NCI-H2029 (cell line): Measurements from ENCODE around the gene LCE3E.
"Not testable (repeated sequence)": the region's sequence is repeated elsewhere in the genome, so short reads cannot be mapped to it uniquely, and the experiment has no call there.

Source experiments
- DNase-seq: peaks from one replicate; lab custom pipeline; 2025; lab: John Stamatoyannopoulos, UW

Gene LCE3E, protein sequence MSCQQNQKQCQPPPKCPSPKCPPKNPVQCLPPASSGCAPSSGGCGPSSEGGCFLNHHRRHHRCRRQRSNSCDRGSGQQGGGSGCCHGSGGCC

GRCh38 chr1:152566681-152567080 lies at the start of gene LCE3E:
TSS of gene LCE3E (minus strand) at chr1:152566780. CDS start at chr1:152566208, 572 bp downstream.
- DNase-seq = no peak

DNA sequence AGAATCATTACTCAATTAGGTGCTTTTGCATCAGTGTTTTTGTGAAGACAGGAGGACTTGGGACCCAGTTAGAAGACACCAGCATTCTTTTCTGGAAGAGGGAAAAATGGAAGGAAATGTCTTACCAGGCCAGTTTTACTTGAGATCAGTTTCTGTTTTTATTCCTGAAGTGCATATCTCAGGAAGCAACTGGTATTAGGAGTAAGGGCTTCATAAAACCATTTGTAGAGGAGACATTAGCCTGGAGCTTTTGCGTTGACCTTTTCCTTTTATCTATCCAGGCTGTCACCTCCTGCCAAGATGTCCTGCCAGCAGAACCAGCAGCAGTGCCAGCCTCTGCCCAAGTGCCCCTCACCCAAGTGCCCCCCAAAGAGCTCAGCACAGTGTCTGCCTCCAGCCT lies 46.9 kb upstream of the LCE3E start, which contains the start of gene LCE3B:
TSS of gene LCE3B (plus strand) at position 301 of the 400 bp plus-strand sequence. CDS start at position 301, 0 bp downstream.
- DNase-seq = no peak

- DNase-seq = no peak
Observed at GRCh38 chr1:152599934-152600333, 33.4 kb upstream of the LCE3E start, which contains the start of gene LCE3C. TSS of gene LCE3C (plus strand) at chr1:152600234. CDS start at chr1:152600732, 498 bp downstream.

- no peak for DNase-seq
Observed at GRCh38 chr1:152596986-152597385, 30.4 kb upstream of the LCE3E start.

GRCh38 chr1:152585586-152585985 lies 19.0 kb upstream of the LCE3E start:
- no peak for DNase-seq

DNA sequence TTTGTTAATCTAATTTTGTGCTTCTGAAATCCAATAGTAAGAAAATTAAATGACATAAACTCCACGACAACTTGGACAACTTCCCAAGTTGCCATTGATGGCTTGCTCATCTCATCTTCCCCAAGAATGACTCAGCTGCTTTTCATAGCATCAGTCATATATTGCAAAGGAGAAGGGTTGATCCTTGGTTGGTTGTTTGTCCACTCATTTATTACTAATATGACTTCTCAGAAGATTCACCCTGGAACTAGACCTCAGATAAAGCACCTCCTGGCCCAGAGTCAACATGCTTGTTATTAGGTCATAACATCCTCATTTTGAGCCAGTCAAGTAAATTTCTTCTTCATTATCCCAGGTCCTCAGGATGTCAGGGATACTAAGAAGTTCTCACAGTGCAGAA lies 16.1 kb upstream of the LCE3E start:
- no peak for DNase-seq

DNA sequence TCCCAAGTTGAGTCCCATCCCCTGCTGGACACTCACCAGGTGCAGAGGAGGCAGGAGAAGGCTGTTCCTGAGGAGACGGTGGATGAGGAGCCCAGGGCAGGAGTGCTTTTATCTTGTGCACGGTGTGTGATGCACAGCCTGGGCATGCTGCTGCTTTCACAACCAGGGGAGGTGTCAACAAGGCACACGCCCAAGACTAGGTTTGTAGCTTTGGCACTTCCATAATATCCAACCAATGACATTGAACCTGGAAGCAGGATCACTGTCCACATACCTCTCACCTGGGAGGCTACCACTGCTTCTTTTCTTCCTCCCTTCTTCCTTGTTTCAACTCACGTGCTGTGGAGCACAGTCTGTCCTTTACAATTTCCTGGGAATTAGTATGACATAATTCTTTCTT lies 13.9 kb upstream of the LCE3E start, which contains the start of gene LCE3D:
TSS of gene LCE3D (minus strand) at position 84 of the 400 bp plus-strand sequence. CDS start 580 bp downstream, outside the sequence.
- no peak for DNase-seq

DNA sequence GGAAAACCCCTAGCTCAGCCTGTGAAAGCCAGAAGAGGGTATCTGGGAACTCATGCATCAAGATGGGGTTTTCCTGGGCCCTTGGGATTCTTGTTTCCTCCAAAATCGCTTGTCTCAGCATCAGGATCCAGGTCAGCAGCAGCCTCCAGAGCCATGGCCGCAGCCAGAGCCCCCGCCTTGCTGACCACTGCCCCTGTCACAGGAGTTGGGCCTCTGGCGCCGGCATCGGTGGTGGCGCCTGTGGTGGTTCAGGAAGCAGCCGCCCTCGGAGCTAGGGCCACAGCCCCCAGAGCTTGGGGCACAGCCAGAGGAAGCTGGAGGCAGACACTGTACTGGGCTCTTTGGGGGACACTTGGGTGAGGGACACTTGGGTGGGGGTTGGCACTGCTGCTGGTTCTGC lies 12.9 kb upstream of the LCE3E start:
- not testable (repeated sequence) for DNase-seq

GRCh38 chr1:152577168-152577567 lies 10.6 kb upstream of the LCE3E start:
- DNase-seq = no peak

DNA sequence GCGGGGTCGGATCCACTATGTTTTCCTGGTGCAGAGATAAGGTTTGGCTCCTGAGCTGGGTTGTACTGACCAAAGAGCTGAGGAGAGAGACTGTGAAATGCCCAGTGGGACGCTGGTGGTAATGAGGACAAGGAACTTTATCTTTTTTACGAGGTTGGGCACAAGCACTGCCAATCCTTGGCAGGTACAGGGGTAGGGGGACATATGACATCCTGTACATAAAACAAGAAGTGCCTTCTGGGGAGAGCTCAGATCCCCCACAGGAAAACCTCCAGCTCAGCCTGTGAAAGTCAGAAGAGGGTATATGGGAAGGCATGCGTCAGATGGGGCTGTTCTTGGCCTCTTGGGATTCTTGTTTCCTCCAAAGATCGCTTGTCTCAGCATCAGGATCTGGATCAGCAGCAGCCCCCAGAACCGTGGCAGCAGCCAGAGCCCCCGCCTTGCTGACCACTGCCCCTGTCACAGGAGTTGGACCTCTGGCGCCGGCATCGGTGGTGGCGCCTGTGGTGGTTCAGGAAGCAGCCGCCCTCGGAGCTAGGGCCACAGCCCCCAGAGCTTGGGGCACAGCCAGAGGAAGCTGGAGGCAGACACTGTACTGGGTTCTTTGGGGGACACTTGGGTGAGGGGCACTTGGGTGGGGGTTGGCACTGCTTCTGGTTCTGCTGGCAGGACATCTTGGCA lies 905 bp downstream of the LCE3E start:
- no peak for DNase-seq

GRCh38 chr1:152565115-152565514 lies 1.5 kb downstream of the LCE3E start:
- no peak for DNase-seq

DNA sequence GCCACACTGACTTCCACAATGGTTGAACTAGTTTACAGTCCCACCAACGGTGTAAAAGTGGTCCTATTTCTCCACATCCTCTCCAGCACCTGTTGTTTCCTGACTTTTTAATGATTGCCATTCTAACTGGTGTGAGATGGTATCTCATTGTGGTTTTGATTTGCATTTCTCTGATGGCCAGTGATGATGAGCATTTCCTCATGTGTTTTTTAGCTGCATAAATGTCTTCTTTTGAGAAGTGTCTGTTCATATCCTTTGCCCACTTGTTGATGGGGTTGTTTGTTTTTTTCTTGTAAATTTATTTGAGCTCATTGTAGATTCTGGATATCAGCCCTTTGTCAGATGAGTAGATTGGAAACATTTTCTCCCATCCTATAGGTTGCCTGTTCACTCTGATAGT lies 18.2 kb downstream of the LCE3E start:
- DNase-seq = not testable (repeated sequence)

DNA sequence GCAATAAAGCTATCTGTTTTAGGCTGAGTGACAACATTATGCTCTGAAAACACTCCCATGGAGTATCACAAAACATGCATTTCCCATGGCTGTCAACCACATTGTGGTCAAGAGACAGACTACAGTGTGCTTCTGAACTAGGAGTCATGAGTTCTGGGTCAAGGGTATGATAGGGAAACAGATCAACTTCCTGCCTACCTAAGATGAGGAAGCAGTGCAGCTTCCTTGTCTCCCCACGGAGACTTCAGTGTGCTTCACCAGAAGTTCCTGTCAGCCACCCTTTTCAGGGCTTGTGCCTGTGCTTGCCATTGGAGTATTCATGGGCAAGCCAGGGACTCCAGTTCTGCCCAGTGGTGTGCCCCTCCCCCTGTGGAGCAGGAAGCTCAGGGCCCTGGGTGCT lies 19.9 kb downstream of the LCE3E start:
- no peak for DNase-seq

- no peak for DNase-seq
Observed at GRCh38 chr1:152543820-152544219, 22.8 kb downstream of the LCE3E start.

DNA sequence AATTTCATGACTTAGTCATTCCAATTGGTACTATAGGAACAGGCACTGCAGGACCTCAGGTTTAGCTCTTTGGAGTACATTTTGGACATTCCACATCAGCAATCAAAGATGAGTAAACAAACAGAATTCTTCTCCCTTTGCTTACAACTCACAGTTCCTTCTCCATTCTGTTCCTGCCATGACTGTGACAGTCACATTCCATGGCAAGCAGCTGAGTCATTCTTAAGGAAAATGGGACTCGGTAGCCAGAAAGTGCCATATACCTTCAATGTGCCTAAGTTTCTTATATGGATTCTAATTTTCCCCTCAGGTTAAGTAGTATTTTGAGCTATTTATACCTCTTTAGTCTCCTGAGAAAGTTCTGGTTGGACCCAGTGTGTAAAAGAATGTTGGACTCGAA lies 26.7 kb downstream of the LCE3E start:
- DNase-seq = no peak

DNA sequence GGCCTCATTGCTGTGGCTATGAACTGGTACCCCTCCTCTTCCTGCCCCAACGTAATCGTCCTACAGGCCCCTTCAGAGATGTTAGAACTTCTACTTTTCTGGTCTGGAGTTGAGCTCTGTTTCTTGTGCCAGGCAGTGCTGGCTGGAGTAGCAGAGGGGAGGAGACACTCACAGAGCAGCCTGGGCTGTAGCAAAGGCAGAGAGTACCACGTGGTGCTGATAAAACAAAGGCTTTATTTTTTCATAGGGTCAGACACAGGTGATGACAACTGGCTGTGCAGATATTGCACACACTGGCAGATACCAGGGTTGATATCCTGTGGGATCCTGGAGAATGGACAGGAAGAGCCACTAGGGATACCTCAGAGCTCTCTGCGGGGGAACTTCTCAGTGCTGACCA lies 29.1 kb downstream of the LCE3E start:
- no peak for DNase-seq

DNA sequence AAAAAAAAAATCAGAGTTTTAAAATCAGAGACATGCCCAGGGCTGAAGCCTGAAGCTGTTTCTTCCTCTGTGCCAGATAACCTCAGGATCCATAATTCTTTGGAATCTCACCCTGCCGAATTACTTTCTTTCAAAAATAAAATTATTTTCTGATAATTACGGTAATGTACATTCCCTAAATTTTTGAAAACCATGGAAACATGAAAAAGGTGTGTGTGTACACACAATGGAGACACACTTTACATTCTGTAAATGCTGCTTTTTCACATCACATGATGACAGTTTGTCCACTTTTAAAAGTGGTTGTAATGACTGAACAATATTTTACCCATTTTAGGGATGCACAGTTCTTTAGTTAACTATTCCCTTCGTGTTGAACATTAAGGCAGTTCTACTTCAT lies 30.8 kb downstream of the LCE3E start:
- no peak for DNase-seq

- DNase-seq = no peak
Observed at GRCh38 chr1:152533327-152533938, 33.1 kb downstream of the LCE3E start.

DNA sequence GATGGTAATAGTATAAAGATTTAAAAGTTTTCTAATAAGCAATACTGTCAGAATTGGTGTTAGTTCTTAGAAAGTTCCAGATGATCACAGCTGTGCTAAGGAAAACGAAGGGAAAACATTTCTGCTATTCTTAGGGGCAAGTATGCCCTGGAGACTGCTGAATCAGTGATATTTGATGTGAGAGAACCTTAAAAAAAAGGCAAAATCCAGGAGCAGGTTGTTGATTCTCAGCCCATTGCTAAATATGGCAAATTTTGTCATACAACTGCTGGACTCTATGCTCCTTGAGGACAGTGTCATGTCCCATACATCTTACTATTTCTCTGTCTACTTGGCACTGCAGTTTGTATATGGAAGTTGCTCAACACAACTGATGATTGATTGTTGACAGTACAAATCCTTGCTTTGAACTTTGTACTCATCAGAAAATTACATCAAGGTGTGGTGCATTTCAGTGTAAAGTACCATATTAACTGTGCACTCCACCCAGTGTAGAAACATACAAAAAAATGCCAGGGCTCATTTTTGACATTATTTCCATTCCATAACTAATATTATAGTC lies 41.4 kb downstream of the LCE3E start:
- DNase-seq = no peak

DNA sequence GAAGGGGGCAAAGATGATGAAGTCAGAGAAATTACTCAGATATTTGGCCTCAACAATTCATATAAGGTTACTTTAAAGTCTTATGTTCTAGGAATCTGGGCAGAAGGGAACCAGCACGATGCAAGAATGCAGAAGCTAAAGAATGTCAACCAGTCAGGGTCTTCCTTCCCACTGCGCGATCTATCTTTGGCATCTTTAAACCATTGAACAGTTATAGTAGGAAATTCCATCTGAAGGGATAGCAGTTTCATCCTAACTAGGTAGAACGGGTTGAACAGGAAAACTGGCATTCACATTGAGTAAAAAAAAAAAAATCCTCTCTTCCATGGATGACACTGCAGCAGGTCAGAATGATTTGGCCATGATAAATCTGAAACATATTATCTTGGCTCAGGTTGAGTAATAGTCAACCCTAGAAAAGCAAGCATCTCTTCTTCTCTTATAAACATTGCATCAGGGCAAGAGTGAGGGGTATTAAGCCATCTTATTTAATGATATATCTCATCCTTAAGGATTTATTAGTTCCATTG lies 46.0 kb downstream of the LCE3E start:
- no peak for DNase-seq

- no peak for DNase-seq
Observed at GRCh38 chr1:152519851-152520250, 46.7 kb downstream of the LCE3E start.

DNA sequence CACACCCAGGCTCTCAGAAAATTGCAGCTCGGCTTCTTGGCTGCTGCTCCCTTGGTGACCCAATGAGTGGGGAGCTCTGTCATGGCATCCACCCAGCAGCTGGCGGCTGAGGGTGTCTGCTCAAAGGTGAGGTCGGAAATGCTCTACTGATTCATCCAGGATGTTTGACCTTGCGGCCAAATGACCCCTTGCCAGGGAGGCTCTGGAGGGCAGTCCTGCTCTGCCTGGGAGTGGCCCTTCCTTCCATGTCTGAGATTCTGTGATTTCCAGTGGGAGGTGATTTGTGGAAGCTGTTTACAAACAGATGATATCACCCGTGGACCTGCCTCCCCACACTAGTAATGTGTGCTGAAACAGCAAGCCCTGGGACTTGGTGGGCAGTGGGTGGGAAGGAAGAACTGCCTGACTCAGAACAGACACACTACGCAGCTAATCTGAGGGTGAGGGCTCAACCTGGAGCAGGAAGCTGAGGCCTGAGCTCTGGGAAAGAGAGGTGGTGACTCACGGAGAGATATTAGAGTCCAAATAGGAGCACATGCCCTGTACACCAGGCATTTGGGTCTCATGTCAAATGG lies 49.3 kb downstream of the LCE3E start:
- DNase-seq = no peak
